Measurements from ENCODE around the gene PBXIP1.
A peak's percentile ranks its signal among the peaks of the same experiment; 100 is the strongest.

PBXIP1 gene

GRCh38 chr1:154906621-154907081, 49.2 kb downstream of the PBXIP1 start:
- no peak for FAIRE-seq
- TF ChIP-seq CTCF (IDR thresholded peaks at IDR 0.05; ENCODE audit: insufficient read depth, missing control alignments), result peak; percentile 51
- DNase-seq (ENCODE audit: insufficient read length, low spot score), result no peak

- DNase-seq (ENCODE audit: insufficient read length, low spot score), result no peak
- TF ChIP-seq CTCF (IDR thresholded peaks at IDR 0.05; ENCODE audit: insufficient read depth, missing control alignments), result no peak
- no peak for FAIRE-seq
Measured at GRCh38 chr1:154902938-154903566, 52.8 kb downstream of the PBXIP1 start.

- no peak for TF ChIP-seq CTCF (IDR thresholded peaks at IDR 0.05; ENCODE audit: insufficient read depth, missing control alignments)
- FAIRE-seq (no peak), DNase-seq (ENCODE audit: insufficient read length, low spot score) (no peak)
Measured at GRCh38 chr1:154901591-154901990, 54.3 kb downstream of the PBXIP1 start.

GRCh38 chr1:154899041-154899440, 56.9 kb downstream of the PBXIP1 start:
- TF ChIP-seq CTCF (IDR thresholded peaks at IDR 0.05; ENCODE audit: insufficient read depth, missing control alignments), result no peak
- FAIRE-seq (no peak), DNase-seq (ENCODE audit: insufficient read length, low spot score) (no peak)

- DNase-seq (ENCODE audit: insufficient read length, low spot score) (no peak), FAIRE-seq (no peak)
- TF ChIP-seq CTCF (IDR thresholded peaks at IDR 0.05; ENCODE audit: insufficient read depth, missing control alignments), result no peak
Measured at GRCh38 chr1:154896771-154897286, 59.1 kb downstream of the PBXIP1 start.

- no peak for TF ChIP-seq CTCF (IDR thresholded peaks at IDR 0.05; ENCODE audit: insufficient read depth, missing control alignments)
- DNase-seq (ENCODE audit: insufficient read length, low spot score) (no peak), FAIRE-seq (no peak)
Measured at GRCh38 chr1:154895798-154896197, 60.1 kb downstream of the PBXIP1 start.

Measured in D721Med (cell line).